Measurements from ENCODE around the gene APOC4. TPM values are rescaled to one million over a fixed set of nuclear protein-coding genes. Genes with fewer than 3 reads are reported as not detected.
A peak's percentile ranks its signal among the peaks of the same experiment; 100 is the strongest.

The APOC4 gene
- total RNA-seq, 1 donor from 2014 or later: not detected

DNA sequence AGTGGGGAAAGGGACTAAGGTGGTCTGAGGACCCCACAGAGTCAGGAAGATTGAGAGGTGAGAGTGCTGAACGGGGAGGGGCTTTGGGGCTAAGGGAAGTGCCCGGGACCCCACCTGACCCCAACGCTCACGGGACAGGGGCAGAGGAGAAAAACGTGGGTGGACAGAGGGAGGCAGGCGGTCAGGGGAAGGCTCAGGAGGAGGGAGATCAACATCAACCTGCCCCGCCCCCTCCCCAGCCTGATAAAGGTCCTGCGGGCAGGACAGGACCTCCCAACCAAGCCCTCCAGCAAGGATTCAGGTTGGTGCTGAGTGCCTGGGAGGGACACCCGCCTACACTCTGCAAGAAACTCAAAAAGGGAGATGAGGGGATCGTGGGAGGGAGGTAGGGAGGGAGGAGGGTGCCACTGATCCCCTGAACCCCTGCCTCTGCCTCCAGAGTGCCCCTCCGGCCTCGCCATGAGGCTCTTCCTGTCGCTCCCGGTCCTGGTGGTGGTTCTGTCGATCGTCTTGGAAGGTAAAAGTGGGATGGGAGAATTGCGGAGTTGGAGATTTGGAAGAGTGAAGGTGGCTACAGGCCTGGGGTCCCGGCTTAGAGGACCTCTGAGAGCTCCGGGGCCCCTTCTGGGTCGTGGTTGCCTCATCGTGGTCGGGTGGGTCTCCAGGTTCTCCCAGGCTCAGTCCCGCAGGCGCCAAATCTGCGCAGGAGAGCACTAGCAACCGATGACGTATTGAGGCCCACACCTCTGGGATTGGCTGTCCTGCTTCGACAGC, 27.4 kb upstream of the APOC4 start, which contains the start of gene APOC1:
Gene APOC1, plus strand, starts transcription at position 176 of the 774 bp plus-strand sequence. Its CDS starts 284 bp downstream, at position 460.
- peak; percentile 96 for DNase-seq (ENCODE audit: low spot score)

DNA sequence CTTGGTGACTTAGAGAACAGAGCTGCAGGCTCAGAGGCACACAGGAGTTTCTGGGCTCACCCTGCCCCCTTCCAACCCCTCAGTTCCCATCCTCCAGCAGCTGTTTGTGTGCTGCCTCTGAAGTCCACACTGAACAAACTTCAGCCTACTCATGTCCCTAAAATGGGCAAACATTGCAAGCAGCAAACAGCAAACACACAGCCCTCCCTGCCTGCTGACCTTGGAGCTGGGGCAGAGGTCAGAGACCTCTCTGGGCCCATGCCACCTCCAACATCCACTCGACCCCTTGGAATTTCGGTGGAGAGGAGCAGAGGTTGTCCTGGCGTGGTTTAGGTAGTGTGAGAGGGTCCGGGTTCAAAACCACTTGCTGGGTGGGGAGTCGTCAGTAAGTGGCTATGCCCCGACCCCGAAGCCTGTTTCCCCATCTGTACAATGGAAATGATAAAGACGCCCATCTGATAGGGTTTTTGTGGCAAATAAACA, 17.8 kb upstream of the APOC4 start:
- peak; percentile 14 for DNase-seq (ENCODE audit: low spot score)

DNA sequence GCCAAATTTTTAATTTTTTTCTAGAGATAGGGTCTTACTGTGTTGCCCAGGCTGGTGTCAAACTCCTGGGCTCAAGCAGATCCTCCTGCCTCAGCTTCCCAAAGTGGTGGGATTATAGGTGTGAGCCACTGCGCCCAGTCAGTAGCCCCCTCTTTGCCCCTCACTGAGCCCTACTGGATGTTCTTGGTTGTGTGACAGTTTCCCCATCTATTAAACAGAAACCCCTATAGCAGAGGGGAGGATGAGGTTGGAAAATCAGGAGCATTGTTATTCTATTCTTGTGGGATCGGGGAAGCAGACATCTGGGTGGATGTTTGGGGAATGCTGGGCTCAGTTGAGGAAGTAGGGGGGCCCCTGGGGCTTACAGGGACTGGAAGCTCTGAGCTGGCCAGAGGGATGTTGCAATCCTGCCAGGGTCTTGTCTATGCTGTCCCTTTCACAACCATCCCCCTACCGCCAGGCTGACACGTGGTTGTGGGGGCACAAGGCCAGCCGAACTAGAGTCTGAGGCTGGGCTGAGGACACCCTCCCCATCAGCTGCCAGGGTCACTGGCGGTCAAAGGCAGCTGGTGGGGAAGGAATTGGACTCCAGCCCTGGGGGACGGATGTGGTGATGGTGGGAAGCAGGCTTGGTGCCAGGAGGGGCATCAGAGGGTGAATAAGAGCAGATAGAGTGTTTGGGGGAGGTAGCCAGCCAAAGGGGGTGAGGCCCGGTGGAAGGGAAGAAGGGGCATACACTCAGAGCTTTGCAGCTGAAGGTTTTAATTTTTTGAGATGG, 16.7 kb upstream of the APOC4 start:
- peak; percentile 90 for DNase-seq (ENCODE audit: low spot score)

DNA sequence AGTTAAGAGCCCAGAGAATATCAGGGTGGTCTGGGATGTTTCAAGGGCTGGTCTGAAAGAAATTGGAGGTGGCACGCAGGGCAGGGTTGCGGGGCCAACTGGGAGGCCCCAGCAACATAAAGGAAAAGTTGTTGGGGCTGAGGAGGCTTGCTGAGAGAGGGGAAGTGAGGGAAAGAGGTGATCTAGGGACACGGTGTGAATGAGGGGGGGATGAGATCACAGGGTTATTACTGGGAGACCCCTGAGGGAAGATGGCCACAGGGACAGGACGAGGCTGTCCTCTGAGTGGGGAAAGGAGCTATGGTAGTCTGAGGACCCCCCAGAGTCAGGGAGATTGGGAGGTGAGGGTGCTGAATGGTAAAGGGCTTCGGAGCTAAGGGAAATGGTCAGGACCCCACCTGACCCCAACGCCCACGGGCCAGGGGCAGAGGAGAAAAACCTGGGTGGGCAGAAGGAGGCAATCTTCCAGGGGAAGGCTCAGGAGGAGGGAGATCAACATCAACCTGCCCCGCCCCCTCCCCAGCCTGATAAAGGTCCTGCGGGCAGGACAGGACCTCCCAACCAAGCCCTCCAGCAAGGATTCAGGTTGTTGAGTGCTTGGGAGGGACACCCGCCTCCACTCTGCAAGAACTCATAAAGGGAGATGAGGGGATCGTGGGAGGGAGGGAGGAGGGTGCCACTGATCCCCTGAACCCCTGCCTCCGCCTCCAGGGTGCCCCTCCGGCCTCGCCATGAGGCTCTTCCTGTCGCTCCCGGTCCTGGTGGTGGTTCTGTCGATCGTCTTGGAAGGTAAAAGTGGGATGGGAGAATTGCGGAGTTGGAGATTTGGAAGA, 15.6 kb upstream of the APOC4 start:
- DNase-seq (ENCODE audit: low spot score): peak; percentile 9

DNA sequence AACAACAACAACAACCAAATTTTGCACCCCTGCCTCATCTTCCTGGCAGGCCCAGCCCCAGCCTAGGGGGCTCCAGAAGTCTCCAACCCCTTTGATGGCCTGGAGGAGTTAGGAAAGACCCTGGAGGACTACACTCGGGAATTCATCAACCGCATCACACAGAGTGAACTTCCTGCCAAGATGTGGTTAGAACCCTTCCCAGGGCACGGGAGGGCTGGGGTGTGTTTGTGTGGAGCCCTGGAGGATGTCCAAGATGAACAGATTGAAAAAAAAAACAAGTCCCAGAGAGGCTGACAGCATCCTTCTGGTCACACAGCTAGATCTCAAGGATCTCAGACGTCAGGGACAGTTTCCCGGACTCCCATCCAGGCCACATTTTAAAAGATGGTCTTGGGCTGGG, 14.3 kb upstream of the APOC4 start:
- DNase-seq (ENCODE audit: low spot score): peak; percentile 36

DNA sequence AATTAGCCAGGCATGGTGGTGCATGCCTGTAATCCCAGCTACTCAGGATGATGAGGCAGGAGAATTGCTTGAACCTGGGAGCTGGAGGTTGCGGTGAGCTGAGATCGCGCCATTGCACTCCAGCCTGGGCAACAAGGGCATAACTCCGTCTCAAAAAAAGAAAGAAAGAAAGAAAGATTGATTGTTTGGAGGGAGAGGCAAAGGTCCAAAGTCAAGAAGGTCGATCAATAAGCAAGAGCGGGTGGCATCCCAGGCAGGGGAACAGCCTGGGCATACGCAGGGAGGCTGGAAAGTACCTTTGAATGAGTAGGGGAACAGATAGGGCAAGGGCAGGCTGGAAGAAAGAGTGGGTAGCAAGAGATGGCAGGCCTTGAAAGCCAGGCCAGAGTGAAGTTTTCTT, 11.9 kb upstream of the APOC4 start:
- DNase-seq (ENCODE audit: low spot score): no peak

DNA sequence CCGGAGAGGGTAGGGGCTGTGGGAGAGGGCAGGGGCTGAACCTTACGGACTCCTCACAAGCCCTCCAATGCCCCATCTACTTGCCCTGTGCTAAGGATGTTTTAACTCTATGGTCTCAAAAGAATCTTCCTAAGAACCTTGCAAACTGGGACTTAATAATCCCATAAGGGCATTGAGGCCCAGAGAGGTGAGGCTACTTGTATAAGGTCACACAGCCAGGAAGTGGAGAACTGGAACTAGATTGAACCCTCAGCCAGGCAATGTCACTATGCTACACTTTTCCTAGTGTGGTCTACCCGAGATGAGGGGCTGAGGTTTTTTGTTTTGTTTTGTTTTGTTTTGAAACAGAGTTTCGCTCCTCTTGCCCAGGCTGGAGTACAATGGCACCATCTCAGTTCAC, 10.5 kb upstream of the APOC4 start:
- no peak for DNase-seq (ENCODE audit: low spot score)

DNA sequence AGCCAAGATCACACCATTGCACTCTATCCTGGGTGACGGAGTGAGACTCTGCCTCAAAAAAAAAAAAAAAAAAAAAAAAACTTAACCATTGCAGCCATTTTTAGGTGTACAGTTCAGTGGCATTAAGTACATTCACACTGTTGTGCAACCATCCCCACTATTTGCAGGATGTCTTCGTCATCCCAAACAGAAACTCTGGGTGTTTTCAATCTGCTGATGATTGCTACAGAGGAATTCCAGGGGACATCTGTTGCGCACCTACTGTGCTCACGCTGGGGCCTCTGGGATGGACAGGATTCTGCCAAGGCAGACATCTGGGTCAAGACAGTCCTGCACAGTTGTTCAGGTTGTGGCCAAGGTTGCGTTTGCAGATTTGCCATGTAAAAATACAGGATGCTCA, 2.4 kb upstream of the APOC4 start:
- DNase-seq (ENCODE audit: low spot score): no peak

DNA sequence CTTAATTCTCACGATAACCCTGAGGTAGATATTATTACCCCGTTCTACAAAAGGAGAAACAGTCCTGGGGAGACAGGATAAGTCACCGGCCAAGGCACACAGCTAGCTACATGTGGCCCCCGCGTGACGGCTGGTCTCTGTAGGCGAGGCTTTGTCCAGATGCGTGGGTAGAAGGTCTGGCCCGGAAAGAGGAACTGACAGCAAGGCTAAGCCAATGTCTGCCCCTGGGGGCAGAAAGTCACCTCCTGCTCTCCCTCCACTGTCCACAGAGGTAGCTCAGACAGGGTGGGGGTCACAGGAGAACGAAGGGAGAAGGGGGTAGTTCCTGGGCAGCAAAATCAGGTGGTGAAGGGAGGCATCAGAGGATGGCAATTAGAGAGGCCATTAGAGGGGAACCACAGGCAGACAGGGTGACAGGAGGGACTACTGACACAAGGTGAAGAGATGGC, 1.8 kb downstream of the APOC4 start:
- peak; percentile 35 for DNase-seq (ENCODE audit: low spot score)

DNA sequence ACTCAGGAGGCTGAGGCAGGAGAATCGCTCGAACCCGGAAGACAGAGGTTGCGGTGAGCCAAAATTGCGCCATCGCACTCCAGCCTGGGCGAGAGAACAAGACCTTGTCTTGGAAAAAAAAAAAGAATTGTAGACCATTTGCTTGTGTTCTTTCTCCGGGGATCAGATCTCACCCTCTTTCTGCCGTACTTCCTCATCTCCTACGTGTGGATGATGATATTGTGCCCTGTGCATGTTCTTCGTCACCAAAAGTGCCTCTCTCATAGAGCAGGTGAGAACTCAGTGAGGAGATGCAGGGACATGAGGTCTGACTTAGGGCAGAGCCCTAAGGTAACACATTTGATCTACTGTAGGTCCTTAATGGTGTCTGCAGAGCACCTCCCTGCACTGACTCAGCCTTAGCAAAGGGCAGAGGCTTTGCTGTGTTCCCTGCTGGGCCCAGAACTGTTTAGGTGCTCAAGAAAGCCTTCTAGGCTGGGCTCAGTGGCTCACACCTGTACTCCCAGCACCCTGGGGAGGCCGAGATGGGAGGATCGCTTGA, 5.1 kb downstream of the APOC4 start:
- no peak for DNase-seq (ENCODE audit: low spot score)

DNA sequence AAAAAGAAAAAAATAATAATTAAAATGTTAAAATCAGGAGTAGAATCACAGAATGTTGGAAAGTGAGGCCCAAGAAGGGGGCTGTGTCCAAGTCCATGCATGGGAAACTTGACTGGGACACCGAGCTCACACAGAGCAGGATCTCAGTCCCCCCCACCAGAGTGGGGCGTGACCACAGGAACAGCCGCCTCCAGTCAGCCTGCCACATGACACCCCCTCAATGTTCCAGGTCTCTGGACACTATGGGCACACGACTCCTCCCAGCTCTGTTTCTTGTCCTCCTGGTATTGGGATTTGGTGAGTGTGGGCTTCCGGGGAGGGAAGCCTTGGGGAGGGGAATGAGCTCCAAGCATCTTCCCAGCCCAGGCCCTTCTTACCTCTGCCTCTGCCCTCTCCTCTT, 6.2 kb downstream of the APOC4 start:
- no peak for DNase-seq (ENCODE audit: low spot score)

DNA sequence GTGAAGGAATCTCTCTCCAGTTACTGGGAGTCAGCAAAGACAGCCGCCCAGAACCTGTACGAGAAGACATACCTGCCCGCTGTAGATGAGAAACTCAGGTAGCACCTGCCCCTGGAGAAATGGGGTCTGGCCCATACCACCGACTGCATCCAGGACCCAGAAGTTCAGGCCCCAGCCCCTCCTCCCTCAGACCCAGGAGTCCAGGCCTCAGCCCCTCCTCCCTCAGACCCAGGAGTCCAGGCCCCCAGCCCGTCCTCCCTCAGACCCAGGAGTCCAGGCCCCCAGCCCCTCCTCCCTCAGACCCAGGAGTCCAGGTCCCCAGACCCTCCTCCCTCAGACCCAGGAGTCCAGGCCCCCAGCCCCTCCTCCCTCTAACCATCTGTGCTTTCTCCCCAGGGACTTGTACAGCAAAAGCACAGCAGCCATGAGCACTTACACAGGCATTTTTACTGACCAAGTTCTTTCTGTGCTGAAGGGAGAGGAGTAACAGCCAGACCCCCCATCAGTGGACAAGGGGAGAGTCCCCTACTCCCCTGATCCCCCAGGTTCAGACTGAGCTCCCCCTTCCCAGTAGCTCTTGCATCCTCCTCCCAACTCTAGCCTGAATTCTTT, 6.8 kb downstream of the APOC4 start:
- no peak for DNase-seq (ENCODE audit: low spot score)

DNA sequence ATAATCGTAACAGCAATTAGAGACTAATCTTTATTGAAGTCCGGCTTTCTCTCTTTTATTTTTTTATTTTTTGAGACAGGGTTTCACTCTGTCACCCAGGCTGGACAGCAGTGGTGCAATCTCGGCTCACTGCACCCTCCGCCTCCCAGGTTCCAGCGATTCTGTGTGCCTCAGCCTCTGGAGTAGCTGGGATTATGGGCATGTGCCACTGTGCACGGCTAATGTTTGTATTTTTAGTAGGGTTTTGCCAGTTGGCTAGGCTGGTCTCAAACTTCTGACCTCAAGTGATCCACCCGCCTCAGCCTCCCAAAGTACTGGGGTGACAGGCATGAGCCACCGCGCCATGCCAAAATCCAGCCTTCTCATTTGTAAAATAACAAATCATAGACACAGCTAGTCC, 7.5 kb downstream of the APOC4 start:
- DNase-seq (ENCODE audit: low spot score): no peak

DNA sequence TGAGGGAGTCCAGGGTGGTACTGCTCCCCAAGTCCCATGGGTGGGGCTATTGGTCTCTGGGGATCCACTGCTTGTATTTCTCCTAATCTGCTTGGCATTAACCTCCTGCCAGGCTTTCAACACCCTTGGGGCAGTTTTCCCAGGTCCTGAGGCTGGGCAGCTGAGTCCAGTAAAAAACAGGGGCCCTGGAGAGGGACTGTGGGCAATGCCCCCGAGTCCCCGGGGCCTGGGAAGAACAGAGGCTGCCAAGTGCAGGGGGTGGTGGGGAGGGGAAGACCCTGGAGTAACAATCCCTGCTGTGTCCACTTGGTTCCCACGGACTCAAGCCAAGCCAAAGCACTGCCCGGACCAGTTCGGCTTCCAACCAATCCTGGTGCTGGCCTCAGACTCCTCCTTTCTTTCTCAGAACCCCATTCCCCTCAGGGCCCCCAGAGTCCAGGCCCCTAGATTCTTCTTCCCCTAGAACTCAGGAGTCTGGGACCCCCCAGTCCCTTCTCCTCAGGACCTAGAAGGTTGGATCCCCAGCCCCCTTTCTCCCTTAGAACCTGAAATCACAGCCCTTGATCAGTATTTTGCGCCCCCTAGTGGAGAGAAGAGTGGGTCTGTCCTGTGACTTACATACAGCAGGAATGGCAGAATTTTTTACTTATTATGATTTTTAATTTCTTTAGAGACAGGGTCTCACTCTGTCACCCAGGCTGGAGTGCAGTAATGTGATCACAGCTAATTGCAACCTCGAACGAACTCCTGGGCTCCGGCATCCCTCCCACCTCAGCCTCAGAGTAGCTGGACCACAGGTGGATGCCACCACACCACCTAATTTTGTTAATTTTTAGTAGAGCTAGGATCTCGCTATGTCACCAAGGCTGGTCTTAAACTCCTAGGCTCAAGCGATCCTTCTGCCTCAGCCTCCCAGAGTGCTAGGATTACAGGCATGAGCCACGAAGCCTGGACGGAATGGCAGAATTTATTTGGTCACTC, 9.4 kb downstream of the APOC4 start:
- peak; percentile 82 for DNase-seq (ENCODE audit: low spot score)

DNA sequence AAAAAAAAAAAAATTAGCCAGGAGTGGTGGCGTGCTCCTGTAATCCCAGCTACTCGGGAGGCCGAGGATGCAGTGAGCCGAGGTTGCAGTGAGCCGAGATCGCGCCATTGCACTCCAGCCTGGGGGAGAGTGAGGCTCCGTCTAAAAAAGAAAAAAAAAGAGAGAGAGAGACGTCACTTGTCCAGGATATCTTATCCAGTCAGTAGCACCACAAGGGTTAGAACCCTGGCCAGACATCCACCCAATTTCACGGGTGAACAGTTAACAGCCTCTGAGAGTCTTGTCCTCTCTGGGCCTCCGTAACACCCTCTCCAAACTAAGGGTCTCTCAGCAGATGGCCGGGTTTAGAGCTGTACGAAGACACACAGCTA, 12.2 kb downstream of the APOC4 start:
- DNase-seq (ENCODE audit: low spot score): no peak

DNA sequence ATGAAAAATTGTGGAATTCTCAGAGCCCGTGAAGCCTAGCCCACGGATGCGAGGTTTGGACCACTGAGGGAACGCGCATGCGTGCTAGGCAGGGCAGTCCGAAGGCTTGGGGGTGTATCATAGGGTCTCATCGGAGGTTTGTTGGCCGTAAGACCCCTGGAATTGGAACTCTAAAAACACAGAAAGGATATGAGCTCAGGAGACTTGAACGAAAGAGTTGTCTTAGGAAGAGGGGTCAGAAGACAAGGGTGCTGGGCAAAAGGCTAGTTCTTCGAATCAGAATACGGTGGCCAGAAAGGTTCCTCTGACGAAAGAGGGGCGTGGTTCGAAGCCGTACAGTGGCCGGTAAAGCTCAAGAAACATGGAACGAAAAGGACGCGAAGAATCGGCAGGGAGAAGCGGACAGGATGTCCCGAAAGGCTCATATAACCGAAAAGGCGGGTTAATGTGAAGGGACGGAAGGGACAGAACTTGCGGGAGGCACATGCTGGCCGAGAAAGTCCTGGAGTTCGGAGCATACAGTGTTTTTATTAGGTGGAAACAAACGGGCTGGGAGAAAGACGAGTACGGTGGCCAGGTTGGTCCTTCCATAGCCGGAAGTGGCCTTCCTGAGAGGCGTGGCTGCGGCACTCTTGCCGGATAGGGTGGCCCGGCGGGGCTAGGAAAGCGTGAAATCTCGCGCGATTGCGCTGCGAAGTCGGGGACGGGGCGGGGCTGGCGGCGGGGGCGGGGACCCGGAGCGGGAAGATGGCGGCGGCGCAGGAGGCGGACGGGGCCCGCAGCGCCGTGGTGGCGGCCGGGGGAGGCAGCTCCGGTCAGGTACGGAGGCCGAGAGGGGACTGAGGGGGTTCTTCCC, 12.8 kb downstream of the APOC4 start, which contains the start of gene CLPTM1:
Gene CLPTM1, plus strand, starts transcription at position 732 of the 856 bp plus-strand sequence. Its CDS starts 16 bp downstream, at position 748.
- peak; percentile 98 for DNase-seq (ENCODE audit: low spot score)

DNA sequence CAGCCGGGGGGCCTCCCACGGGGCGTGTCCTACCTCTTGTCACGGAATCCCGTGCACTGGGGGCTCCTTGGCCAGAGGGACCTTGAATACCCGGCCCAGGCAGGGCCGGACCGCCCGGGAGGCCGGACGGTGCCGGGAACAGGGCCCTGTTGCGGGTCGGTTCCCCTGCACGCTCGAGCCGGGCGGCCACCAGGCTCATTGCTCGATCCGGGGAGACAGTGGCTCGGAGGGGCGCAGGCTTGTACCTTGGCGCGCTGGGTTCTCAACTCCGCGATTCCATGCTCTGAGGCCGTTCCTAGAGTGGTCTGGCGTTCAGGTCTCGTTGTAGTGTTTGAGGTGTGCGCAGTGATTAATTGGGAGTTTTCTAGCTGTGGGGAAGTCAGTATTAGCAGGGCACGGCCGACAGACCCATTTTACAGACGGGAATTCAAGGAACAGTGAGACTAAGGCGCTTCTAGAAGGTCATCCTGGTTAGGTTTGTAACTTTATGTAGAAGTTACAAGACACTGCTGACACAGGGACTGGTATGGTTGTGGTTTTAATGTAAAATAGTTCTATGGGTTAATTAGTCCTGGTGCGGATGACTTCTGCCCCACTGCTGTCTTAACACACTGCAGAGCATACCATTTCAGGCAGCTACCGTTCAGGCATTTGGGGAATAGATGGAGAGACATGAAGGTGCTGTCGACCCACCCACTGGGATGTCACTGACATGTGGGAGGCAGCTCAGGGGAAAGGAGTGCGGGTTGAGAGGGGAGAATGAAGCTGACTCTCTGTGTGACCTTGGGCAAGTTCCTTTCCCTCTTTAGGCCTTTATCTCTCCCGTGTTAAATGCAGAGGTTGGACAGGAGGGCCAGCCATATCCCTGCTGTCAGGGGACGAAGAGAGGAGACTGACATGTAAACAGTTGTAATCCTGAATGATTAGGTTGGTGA, 13.7 kb downstream of the APOC4 start:
- DNase-seq (ENCODE audit: low spot score): no peak

DNA sequence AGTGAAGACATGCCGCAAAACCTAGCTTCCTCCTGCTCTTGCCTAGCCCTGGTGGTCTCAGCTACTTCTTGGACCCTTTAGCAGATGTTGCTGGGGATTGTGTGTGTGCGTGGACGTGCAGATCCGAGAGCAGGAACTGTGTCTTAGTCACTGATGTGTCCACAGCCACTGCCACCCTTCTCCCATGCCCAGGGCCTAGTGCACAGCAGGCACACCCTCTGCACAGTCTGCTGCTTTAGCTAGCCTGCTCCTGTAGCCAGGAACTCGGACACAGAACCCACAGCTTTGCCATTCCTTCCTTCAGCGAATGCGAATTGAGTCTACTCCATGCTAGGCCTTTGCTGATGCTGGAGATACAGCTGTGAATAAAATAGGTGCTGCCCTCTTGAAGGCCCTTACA, 15.5 kb downstream of the APOC4 start:
- DNase-seq (ENCODE audit: low spot score): no peak

Measured in umbilical cord (tissue), 2 donors.